Suprapubic skin (tissue), 4 donors: ENCODE measurements around the gene SOAT1.

Experiments
- CTCF ChIP-seq, 2 donors: fragments of 200-600 bp in 1 of 2; fragments of 450-650 bp in 1 of 2; sonication (generic) in 1 of 2; IDR thresholded peaks; one replicate each; pipeline ENCODE4 v1.5.1; 2016 to 2019; ENCODE audit warnings: antibody characterized with exemption in 2 of 2, mild to moderate bottlenecking in 1 of 2, moderate library complexity in 1 of 2
- POLR2A ChIP-seq, 2 donors: fragments of 450-650 bp; IDR thresholded peaks; one replicate each; pipeline ENCODE4 v1.6.1; 2017; ENCODE audit warnings: antibody characterized with exemption in 2 of 2, mild to moderate bottlenecking in 2 of 2, moderate library complexity in 2 of 2
- POLR2AphosphoS5 ChIP-seq, 3 donors: sonication (generic); formaldehyde crosslinking; IDR thresholded peaks; one replicate each; pipeline ENCODE4 v1.6.1; 2017; ENCODE audit warnings: antibody characterized with exemption in 3 of 3

GRCh38 chr1:179372160-179372559, 78.6 kb downstream of the SOAT1 start:
- TF ChIP-seq CTCF (IDR thresholded peaks at IDR 0.05) = no peak
- TF ChIP-seq POLR2AphosphoS5 (IDR thresholded peaks at IDR 0.05) = no peak
- no peak for TF ChIP-seq POLR2A (IDR thresholded peaks at IDR 0.05)
